ENCODE data around the gene QRFP.

The QRFP gene

GRCh38 chr9:130873966-130874365 lies 22.6 kb downstream of the QRFP start:
- DNase-seq (ENCODE audit: low read depth), result no peak
- TF ChIP-seq POLR2A (IDR thresholded peaks at IDR 0.05; ENCODE audit: extremely low read depth, insufficient read length) (no peak), CTCF (IDR thresholded peaks at IDR 0.05; ENCODE audit: low read depth, low read length) (no peak), MYC (IDR thresholded peaks at IDR 0.05; ENCODE audit: low read depth, low read length) (no peak), MAX (IDR thresholded peaks at IDR 0.05; ENCODE audit: low read depth, low read length) (no peak)
- H3K4me3 ChIP-seq (ENCODE audit: low read depth, low read length), result no peak overlapping the region

- H3K4me3 ChIP-seq (ENCODE audit: low read depth, low read length), result no peak overlapping the region
- TF ChIP-seq MAX (IDR thresholded peaks at IDR 0.05; ENCODE audit: low read depth, low read length), result no peak
- no peak for DNase-seq (ENCODE audit: low read depth)
These were observed 23.6 kb downstream of the QRFP start for GRCh38 chr9:130872912-130873503.

GRCh38 chr9:130872508-130872907 lies 24.1 kb downstream of the QRFP start:
- no peak for TF ChIP-seq POLR2A (IDR thresholded peaks at IDR 0.05; ENCODE audit: extremely low read depth, insufficient read length)
- TF ChIP-seq MAX (IDR thresholded peaks at IDR 0.05; ENCODE audit: low read depth, low read length), result no peak
- no peak for TF ChIP-seq CTCF (IDR thresholded peaks at IDR 0.05; ENCODE audit: low read depth, low read length)
- no peak overlapping the region for H3K4me3 ChIP-seq (ENCODE audit: low read depth, low read length)
- no peak for DNase-seq (ENCODE audit: low read depth)

- H3K4me3 ChIP-seq (ENCODE audit: low read depth, low read length), result no peak overlapping the region
- DNase-seq (ENCODE audit: low read depth), result no peak
- TF ChIP-seq MYC (IDR thresholded peaks at IDR 0.05; ENCODE audit: low read depth, low read length) (no peak), POLR2A (IDR thresholded peaks at IDR 0.05; ENCODE audit: extremely low read depth, insufficient read length) (no peak), MAX (IDR thresholded peaks at IDR 0.05; ENCODE audit: low read depth, low read length) (no peak), CTCF (IDR thresholded peaks at IDR 0.05; ENCODE audit: low read depth, low read length) (no peak)
These were observed 24.5 kb downstream of the QRFP start for GRCh38 chr9:130872093-130872492.

GRCh38 chr9:130871395-130872062 lies 25.1 kb downstream of the QRFP start:
- DNase-seq (ENCODE audit: low read depth), result no peak
- TF ChIP-seq MYC (IDR thresholded peaks at IDR 0.05; ENCODE audit: low read depth, low read length), result no peak
- TF ChIP-seq POLR2A (IDR thresholded peaks at IDR 0.05; ENCODE audit: extremely low read depth, insufficient read length), result no peak
- H3K4me3 ChIP-seq (ENCODE audit: low read depth, low read length), result no peak overlapping the region

GRCh38 chr9:130870491-130871381 lies 25.9 kb downstream of the QRFP start:
- TF ChIP-seq CTCF (IDR thresholded peaks at IDR 0.05; ENCODE audit: low read depth, low read length), result no peak
- no peak for TF ChIP-seq MYC (IDR thresholded peaks at IDR 0.05; ENCODE audit: low read depth, low read length)
- TF ChIP-seq MAX (IDR thresholded peaks at IDR 0.05; ENCODE audit: low read depth, low read length), result no peak
- no peak for TF ChIP-seq POLR2A (IDR thresholded peaks at IDR 0.05; ENCODE audit: extremely low read depth, insufficient read length)
- DNase-seq (ENCODE audit: low read depth), result no peak
- H3K4me3 ChIP-seq (ENCODE audit: low read depth, low read length), result no peak overlapping the region

All from NB4 (cell line).